HG03378 (cell line): Measurements from ENCODE around the gene GPN3.
"Not testable (repeated sequence)": the region's sequence is repeated elsewhere in the genome, so short reads cannot be mapped to it uniquely, and the experiment has no call there.

ENCODE experiments used
- ATAC-seq: cut with Tn5 transposase; IDR thresholded peaks from one replicate; pipeline ENCODE4 v1.9.1; 2021; ENCODE audit warnings: mild to moderate bottlenecking, moderate library complexity; ENCODE audit not compliant: unreplicated experiment

The GPN3 gene

DNA sequence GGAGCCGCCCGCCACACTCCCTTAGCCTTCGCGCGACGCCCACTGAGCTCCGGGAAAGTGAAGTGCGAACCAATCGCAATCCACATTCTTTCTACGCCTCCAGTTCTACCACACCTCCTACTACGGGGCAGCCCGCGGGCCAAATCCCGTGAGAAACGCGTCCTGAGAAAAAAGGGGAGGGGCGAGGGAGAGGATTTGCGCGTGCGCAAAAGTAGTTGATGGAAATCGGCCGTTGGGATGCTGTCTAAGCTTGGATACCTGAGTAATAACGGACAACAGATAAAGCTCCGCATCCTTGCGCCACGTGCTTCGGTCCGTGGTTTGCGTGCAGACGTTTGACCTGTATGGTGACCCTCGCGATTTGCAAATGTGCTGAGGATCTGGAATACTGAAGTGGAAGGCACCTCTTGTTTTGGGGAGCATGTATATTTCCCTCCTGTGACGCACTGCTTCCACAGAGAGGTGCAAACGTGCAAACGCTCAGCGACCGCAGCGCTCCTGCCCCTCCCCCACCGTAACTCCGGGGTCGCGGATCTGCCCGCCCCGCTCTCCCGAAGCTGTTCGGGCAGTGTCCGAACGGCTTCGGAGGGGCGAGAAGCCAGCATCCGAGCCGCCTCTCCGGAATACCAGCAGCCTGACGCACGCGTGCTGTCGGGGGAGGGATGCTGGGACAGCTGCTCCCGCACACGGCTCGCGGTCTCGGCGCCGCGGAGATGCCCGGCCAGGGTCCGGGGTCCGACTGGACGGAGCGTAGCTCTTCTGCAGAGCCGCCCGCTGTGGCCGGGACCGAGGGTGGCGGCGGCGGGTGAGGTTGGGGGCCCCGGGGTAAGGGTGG is at the start of gene GPN3, which contains the start of gene FAM216A:
Gene GPN3 (minus strand): TSS at position 44 of the 835 bp plus-strand sequence. CDS start 54 bp downstream, outside the sequence.
Gene FAM216A (plus strand): TSS at position 632 of the 835 bp plus-strand sequence. CDS start 31 bp downstream, at position 663.
- ATAC-seq = peak; percentile 77

DNA sequence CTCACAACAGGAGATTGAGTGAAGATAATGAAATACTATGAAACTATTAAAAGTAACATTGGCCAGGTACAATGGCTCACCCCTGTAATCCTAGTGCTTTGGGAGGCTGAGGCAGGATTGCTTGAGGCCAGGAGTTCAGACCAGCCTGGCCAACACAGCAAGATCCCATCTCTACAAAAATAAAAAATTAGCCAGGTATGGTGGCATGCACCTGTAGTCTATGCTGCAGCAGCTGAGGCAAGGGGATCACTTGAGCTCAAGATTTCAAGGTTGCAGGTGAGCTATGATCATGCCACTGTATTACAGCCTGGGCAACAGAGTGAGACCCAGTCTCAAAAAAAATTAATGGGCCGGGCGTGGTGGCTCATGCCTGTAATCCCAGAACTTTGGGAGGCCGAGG is 48.9 kb upstream of the GPN3 start:
- no peak for ATAC-seq

DNA sequence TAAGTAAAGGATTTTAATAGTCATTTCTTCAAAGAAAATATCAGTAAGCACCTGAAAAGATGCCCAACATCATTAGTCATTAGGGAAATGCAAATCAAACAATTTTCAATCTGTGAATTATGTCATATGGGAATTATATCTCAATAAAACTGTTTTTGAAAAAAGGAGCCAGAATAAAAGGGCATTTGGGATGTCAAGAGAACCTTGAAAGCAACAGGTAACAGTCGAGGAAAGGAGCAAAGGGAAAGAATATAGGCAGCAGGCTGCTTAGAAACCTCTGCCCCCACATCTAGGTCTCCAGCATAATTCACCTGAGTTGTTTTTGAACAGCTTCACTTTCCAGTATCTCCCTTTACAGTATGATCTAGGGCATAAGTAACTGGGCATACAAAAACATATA is 46.3 kb upstream of the GPN3 start:
- no peak for ATAC-seq

DNA sequence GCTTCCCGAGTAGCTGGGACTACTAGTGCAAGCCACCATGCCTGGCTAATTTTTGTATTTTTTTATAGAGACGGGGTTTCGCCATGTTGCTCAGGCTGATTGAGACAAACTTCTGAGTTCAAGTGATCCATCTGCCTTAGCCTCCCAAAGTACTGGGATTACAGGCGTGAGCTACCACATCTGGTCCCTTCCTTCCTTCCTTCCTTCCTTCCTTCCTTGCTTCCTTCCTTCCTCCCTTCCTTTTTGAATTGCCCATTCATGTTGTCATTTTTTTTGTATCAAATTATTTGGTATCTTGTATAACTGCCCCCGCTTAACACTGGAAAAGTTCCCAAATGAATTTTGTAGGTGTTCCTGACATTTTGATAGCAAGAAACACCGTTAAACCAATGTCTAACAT is 45.8 kb upstream of the GPN3 start:
- no peak for ATAC-seq

DNA sequence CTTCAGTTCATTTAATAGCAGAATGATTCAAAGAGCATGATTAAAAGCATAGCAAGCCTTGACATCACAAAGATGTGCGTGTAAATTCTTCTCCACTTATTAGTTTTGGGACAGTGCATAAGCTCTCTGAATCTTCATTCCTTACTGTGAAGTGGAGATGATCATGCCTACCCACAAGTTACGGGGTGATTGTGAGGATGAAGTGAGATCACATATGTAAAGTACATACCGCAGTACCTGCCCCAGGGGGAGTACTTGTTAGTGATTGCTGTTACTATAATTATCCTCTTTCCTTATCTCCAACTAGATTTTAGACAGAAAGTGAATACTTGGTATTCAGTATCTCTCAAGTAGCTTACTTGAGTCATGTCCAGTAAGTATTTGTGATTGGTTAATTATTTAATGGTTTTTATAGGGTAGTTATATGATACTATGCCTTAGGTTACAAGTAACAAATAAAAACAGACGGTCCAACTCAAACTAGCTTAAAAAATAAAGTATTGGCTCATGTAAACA is 40.1 kb upstream of the GPN3 start:
- ATAC-seq = no peak

DNA sequence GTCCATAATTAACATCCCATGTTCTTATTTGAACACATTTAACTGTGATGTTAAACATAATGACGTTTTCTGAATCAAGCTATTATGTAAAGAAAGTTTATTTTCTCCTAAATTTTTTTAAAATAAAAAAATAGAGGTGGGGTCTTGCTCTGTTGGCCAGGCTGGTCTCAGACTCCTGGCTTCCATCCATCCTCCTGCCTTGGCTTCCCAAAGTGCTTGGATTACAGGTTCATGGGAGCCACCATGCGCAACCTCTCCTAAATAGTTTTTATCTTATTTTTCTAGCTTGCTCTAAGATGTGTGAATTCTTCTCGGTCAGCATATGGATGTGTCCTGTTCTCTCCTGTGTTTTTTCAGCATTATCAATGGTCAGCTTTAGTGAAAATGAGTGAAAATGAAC is 37.3 kb upstream of the GPN3 start:
- ATAC-seq = no peak

DNA sequence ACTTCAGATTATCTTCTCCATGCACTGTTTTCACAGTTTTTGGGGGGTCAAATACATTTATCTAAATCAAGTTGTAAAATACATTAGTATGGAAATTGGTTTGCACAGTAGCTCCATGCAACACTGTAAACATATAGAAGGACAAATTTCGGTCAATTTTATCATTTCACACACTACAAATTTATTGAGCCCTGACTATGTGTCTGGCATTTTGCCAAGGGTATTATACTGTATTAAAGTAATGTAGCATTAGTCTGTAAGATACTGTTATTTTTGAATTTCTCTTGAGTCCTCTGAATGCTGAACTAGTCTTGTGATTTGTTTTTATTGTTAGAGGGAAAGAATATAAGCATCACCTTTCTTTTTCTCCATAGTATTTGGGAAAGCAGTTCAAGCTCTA is 35.4 kb upstream of the GPN3 start:
- no peak for ATAC-seq

DNA sequence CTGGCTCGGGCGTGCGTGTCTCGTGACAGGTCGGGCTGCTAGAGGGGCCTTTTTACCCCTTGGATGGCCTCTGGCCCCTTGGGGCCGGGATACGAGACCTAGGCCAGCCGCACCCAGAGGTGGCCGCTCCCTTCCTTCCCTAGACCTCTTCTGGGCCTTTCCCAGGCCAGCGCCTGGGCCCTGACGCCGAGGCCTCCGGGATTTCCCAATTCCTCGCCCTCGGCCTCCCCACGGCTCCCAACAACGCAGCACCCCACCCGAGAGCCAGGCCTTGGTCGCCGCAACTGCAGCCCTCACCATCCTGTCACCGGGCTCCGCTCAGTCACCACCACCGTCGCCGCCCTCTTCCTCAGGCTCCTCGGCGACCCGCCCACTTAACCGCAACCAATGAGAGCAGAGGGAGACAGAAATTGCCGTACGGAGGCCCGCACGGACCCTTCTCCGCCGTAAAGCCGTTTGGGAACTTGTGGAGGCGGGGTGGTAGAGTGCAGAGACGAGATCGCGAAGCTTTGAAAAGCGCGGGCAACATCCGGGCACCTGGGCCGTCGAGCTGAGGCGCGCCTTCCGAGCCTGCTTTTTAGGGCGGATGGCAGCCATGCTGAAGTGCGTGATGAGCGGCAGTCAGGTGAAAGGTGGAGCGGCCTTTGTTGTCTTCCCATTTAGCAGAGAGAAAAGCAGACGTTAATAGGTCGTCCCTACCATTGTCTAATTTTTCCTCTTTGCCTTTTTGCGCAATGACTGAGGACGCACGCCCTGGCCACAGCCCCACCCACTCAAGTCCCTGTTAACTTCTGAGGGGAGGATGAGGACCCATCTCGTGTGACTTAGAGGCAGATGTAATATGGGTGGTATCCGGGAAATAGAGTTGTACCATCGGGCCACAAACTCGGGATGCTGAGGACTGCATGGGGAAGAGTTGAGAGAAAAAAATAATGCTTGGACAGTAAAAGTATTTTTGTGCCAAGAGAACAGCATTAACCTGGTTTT is 34.0 kb upstream of the GPN3 start, which contains the start of the genes RAD9B and VPS29:
Gene RAD9B (plus strand): TSS at position 580 of the 987 bp plus-strand sequence. CDS start 7 bp downstream, at position 587.
Gene VPS29 (minus strand): TSS at position 360 of the 987 bp plus-strand sequence. CDS start 60 bp downstream, at position 300.
- ATAC-seq = peak; percentile 83

DNA sequence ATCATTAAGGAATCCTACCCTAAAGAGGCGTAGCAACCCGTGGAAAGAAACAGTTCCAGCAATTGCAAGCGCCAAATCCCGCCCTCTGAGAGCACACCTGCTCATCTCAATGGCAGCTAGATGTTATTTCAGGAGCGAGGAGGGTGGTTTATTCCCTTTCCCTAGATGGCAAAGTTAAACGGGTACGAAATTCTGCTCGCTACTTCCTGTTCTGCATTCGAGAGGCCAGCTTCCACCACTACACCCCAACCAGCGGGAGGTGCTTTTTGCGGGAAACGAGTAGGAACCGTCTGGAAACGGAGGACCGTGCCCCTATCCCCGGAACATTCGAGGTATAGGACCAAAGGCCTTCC is 33.3 kb upstream of the GPN3 start:
- peak; percentile 8 for ATAC-seq

DNA sequence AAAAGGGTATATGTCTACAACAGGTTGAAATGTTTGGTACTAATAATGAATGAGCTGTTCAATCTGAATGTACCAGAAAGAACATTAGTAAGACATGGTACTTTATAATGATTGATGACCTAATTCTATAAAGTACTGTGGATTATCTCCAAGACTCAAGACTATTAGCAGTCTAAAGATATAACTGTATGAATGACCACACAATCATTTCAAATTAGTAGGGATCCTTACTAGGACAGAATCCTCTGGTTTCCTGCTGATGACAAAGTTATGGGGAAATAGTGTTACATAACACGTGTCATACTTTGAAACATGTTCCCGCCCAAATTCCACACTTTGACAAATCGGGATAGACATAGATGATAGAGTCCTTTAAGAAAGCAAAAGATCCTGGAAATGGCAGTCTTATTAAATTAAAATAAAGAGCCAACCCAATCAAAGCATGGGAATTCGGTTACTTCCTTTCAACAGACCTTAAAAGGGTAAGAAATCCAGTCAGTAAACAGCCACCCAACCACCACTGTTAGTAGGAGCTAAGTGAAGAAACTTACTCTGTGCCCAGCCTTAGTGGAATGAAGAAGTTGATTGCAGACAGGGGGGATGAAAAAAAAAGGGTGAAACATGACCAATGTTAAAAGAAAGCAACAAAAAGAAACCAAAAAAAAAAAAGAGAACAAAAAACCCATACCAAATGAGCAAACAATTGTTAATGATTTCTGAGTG is 31.1 kb upstream of the GPN3 start:
- no peak for ATAC-seq

DNA sequence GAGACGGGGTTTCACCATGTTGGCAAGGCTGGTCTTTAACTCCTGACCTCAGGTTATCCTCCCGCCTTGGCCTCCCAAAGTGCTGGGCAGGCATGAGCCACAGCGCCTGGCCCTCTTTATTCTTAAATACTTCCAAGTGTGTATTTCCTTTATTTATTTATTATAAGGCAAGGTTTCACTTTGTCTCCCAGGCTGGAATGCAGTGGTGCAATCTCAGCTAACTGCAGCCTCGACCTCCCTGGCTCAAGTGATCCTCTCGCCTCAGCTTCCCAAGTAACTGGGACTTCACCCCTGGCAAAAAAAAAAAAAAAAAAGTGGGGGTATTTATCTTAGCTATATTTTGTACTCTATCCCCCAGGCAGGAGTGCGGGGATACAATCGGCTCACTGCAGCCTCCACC is 7.4 kb upstream of the GPN3 start:
- ATAC-seq = no peak

DNA sequence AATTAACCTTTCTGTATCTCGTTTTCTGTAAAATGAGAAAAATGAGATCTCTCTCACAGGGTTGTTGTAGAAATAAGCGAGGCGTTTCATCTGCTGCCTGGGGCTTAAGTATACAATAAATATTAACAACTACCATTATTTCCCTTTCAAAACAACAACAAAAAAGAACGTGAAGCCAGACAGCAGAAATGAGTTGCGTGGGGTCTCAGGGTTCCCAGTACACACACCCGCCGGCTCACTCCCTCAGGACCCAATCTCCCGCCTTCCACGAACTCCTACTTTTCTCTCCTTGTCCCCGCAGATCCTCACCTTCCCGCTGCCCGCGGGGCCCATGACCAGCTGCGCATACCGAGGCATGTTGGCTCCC is 227 bp downstream of the GPN3 start:
- no peak for ATAC-seq

DNA sequence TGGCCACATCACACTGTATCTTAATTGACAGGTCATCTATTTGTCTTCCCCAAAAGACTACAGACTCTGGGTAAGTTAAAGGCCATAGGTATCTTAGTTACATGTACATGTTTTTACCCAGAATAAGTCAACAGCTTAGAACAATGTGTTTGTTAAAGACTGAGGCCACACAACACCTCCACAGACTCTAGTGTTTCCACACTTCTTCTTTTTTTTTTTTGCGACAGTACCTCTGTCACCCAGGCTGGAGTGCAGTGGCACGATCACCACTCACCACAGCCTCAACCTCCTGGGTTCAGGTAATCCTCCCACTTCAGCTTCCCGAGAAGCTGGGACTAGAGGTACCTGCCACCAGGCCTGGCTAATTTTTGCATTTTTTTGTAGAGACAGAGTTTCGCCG is 1.3 kb downstream of the GPN3 start:
- ATAC-seq = no peak

DNA sequence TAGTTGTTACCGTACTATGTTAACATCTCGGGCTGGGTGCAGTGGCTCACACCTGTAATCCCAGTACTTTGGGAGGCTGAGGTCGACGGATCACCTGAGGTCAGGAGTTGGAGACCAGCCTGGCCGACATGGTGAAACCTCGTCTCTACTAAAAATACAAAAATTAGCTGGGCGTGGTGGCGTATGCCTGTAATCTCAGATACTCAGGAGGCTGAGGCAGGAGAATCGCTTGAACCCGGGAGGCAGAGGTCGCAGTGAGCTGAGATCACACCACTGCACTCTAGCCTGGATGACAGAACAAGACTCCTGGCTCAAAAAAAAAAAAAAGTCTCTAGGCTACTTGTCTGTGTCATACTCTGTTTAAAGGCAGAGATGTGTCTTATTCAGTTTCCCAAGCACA is 2.3 kb downstream of the GPN3 start:
- ATAC-seq = not testable (repeated sequence)

DNA sequence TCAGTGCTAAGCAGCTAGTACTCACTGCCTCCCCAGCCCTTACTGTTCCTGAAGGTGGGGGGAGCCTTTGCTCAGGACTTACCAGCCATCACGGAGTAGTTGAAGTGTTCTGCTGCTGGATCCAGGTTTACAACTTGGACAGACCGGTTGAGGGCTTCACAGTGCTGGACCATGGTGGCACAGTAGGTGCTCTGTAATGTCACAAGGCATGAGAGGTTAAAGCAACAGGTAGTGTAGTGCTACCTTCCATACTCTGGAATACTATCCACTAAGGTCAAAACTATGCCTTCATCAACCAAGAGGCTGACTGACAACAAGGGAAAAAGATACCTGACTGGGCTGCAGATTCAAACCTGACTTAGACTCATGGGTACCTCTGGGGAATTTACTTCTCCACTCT is 3.0 kb downstream of the GPN3 start:
- ATAC-seq = no peak

DNA sequence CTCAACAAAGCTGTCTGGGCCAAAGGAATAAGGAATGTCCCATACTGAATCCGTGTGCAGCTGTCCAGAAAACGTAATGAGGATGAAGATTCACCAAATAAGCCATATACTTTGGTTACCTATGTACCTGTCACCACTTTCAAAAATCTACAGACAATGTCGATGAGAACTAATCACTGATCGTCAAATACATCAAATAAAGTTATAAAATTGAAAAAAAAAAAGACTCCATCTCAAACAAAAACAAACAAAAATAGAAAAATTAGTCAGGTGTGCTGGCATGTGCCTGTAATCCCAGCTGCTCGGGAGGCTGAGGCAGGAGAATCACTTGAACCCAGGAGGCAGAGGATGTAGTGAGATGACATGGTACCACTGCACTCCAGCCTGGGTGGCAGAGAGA is 6.9 kb downstream of the GPN3 start:
- not testable (repeated sequence) for ATAC-seq

DNA sequence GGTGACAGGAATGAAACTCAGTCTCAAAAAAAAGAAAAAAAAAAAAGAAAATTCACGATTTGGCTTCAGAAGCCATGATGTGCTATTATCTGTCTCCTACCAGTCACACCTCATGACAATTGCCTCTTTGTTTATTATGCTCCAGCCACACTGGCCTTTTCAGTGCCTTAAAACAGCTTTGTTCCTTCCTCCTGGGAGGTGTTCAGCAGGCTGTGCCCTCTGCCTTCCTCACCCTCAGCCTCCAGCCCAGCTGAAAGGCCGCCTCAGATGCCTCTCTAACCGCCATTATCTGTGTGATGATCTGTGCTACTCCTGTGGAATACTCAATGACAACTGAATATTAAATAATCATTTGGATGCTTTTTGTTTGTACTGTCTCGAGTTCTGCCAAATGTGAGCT is 9.3 kb downstream of the GPN3 start:
- no peak for ATAC-seq

DNA sequence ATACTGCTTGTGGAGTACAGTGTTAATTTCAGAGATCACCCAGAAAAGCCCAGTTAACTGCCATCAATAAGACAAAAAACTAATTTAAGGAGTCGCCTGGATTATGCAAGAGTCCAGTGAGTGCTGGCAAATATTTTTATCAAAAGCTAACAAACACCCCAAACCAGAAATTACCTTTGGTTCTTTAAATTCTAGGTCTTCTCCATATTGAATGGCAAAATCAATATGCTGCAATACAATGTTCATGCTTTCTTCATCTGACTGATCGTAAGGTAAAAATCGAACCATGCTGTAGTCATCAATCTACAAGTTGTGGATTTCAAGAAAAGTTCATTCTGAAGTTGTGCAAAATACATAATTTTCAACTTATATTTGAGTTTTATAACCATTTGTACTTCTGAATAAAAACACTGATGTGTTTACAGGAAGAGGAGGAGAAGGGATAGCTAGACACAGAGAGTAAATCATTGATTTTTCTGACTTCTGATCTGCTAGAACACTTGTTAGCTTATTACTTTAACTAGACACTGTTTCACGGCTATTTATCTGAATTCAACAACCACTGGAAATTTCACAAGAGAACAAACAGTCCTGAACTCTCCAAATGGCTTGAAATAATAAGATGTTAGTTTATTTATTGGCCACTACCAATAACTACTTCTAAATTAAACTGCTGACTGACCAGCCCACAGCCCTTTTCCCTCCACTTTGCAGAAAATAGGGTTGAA is 14.3 kb downstream of the GPN3 start:
- ATAC-seq = no peak

DNA sequence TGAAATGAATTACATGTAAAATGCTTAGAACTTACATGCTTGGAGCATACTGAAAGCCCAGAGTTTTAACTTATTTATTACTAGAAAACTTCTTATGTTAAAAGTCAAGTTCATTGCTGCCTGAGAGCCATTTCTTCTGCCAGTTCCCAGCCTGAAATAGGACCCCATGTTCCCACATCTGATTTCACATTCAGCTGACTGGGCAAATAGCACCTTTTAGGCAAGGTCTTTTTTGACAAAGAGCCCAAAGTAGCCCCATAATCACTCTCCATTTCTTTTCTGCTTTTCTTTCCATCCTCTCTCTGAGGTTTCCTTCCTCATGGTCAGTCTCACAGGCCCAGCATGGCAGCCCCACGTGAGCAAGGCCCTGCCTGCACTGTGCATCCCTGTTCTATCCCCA is 16.8 kb downstream of the GPN3 start:
- ATAC-seq = no peak
